Omental fat pad (tissue), 4 donors: ENCODE results near the gene ZNF407. TPM values are rescaled to one million over a fixed set of nuclear protein-coding genes. Genes with fewer than 3 reads are reported as not detected.
"Not testable (repeated sequence)": the region's sequence is repeated elsewhere in the genome, so short reads cannot be mapped to it uniquely, and the experiment has no call there.

Experiments
- ATAC-seq: fragments of 150-250 bp; one replicate; pipeline ENCODE4 v1.9.1; 2016; ENCODE audit warnings: mild to moderate bottlenecking, moderate library complexity; ENCODE audit not compliant: low FRiP score
- DNase-seq: peaks from one replicate; pipeline ENCODE4 v3.0.0-alpha.2; 2019; ENCODE audit warnings: low spot score
- CTCF ChIP-seq, 3 donors: fragments of 450-650 bp; IDR thresholded peaks; one replicate each; pipeline ENCODE4 v1.5.1; 2016 to 2017; ENCODE audit warnings: antibody characterized with exemption in 3 of 3, mild to moderate bottlenecking in 3 of 3, moderate library complexity in 2 of 3
- total RNA-seq, 4 donors: library from RNA; depleted of rRNA; stranded (reverse); fragments of >200 nt; gene quantifications; one replicate each; pipeline ENCODE4 v1.1.0, GENCODE V29; 2016

Gene ZNF407
- total RNA-seq, 4 donors from 2014 or later = 13.4 to 26.7 (median 19.7) TPM

DNA sequence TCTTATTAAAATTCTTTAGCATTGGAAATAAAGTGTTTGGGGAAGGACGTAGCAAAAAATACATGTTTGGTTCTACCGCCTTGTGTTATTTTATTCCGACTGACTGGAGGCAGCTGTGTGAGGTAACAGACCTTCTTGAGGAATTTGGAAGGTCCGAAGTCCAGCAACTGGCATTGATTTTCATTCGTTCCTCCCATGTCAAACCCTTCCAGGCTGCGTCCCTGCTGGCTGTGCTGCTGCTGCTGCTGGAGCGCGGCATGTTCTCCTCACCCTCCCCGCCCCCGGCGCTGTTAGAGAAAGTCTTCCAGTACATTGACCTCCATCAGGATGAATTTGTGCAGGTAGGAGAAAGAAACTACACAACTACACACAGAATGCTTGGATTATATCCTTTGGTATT is 41.5 kb upstream of the ZNF407 start:
- no peak for ATAC-seq
- no peak for DNase-seq
- TF ChIP-seq CTCF (IDR thresholded peaks at IDR 0.05) = no peak

GRCh38 chr18:74558096-74558495 is 39.6 kb upstream of the ZNF407 start:
- ATAC-seq (no peak), DNase-seq (no peak)
- no peak for TF ChIP-seq CTCF (IDR thresholded peaks at IDR 0.05)

DNA sequence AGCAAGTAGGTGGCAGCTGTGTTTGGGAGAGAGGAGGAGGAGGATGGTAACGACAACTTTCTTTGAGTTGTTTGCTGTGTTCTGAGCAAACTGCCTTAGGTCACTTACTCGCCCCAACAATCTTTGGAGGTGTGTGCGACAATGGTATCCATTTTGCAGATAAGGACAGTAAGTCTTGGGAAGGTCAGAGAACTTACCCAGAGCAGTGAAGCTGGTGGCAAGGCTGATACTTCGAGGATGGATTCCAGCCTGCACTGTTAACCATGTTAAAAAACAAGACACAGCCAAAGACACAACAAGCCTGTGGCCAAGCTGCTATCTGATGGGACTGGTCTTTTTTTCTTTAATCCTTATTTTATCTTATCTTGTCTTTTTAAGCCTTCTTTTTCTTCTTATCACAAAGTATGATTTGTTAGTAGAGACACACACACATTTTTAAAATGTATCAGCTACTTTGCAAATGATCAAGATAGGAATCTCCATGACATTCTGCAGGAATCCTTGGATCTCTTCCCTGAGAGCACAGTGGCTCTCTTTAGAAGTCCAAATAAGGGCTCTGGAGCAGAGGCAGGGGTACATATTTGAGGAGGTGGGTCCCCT is 35.4 kb upstream of the ZNF407 start:
- ATAC-seq = no peak
- DNase-seq = no peak
- no peak for TF ChIP-seq CTCF (IDR thresholded peaks at IDR 0.05)

- DNase-seq (no peak), ATAC-seq (no peak)
Observed at GRCh38 chr18:74562775-74563174, 34.9 kb upstream of the ZNF407 start.

DNA sequence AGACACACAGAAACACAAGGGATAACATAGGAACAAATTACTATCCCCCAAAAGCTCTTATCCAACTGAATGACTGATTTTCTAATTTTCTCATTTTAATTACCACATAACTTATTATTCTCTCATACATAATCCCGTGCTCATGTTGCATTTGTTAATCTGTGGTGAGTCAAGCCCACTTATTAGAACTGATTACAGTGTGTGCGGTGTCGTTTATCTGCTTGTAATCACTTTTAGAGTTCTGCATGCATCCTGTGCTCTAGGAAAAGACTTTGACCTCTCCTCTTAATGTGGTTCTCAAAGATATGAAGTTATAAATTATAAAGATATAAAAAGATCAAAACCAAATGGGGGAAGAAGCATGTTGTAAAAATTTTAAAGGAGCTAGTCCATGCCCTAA is 33.7 kb upstream of the ZNF407 start:
- no peak for TF ChIP-seq CTCF (IDR thresholded peaks at IDR 0.05)
- no peak for ATAC-seq
- DNase-seq = no peak

More at GRCh38 chr18:74562775-74563174, 34.9 kb upstream of the ZNF407 start:
- TF ChIP-seq CTCF (IDR thresholded peaks at IDR 0.05) = no peak

GRCh38 chr18:74565164-74565563 is 32.5 kb upstream of the ZNF407 start:
- DNase-seq, ATAC-seq: not testable (repeated sequence)

GRCh38 chr18:74565993-74566392 is 31.7 kb upstream of the ZNF407 start:
- not testable (repeated sequence) for ATAC-seq, DNase-seq

- ATAC-seq (no peak), DNase-seq (no peak)
- TF ChIP-seq CTCF (IDR thresholded peaks at IDR 0.05) = no peak
Observed at GRCh38 chr18:74567822-74568221, 29.8 kb upstream of the ZNF407 start.
